ENCODE measurements around the gene HIRIP3. TPM values are rescaled to one million over a fixed set of nuclear protein-coding genes. Genes with fewer than 3 reads are reported as not detected.
"Not testable (repeated sequence)": the region's sequence is repeated elsewhere in the genome, so short reads cannot be mapped to it uniquely, and the experiment has no call there.

Gene HIRIP3
- total RNA-seq, 1 donor, result 3.9 TPM

- H3K4me3 ChIP-seq (ENCODE audit: low read length), result no peak overlapping the region
- no peaks in the 10 kb centered on the region for H3K9me3 ChIP-seq (ENCODE audit: low read depth, low read length)
- peaks cover 12% of the 10 kb centered on the region for H3K27me3 ChIP-seq (ENCODE audit: insufficient read depth, low read length)
- peaks cover 13% of the 10 kb centered on the region for H3K4me1 ChIP-seq (ENCODE audit: insufficient read depth, low read length)
Measured at GRCh38 chr16:30025156-30025555, 29.7 kb upstream of the HIRIP3 start.

- Histone ChIP-seq H3K9me3 (ENCODE audit: low read depth, low read length) (no peaks in the 10 kb centered on the region), H3K27me3 (ENCODE audit: insufficient read depth, low read length) (peaks cover 5% of the 10 kb centered on the region), H3K4me3 (ENCODE audit: low read length) (no peak overlapping the region), H3K4me1 (ENCODE audit: insufficient read depth, low read length) (peaks cover 13% of the 10 kb centered on the region)
Measured at GRCh38 chr16:30024451-30024850, 29.0 kb upstream of the HIRIP3 start.

GRCh38 chr16:30023586-30023985 lies 28.2 kb upstream of the HIRIP3 start:
- H3K9me3 ChIP-seq (ENCODE audit: low read depth, low read length), result no peaks in the 10 kb centered on the region
- peaks cover 13% of the 10 kb centered on the region for H3K4me1 ChIP-seq (ENCODE audit: insufficient read depth, low read length)
- no peak overlapping the region for H3K4me3 ChIP-seq (ENCODE audit: low read length)
- no peaks in the 10 kb centered on the region for H3K27me3 ChIP-seq (ENCODE audit: insufficient read depth, low read length)

GRCh38 chr16:30022887-30023286 lies 27.5 kb upstream of the HIRIP3 start, which contains the start of gene C16orf92:
Gene C16orf92 (plus strand): TSS chr16:30023198. CDS start chr16:30023341, 143 bp downstream.
- Histone ChIP-seq H3K4me1 (ENCODE audit: insufficient read depth, low read length) (peaks cover 13% of the 10 kb centered on the region), H3K27me3 (ENCODE audit: insufficient read depth, low read length) (no peaks in the 10 kb centered on the region), H3K4me3 (ENCODE audit: low read length) (no peak within 1 kb of the TSS), H3K9me3 (ENCODE audit: low read depth, low read length) (no peaks in the 10 kb centered on the region)

GRCh38 chr16:30018731-30019158 lies 23.3 kb upstream of the HIRIP3 start:
- Histone ChIP-seq H3K4me1 (ENCODE audit: insufficient read depth, low read length) (peaks cover 13% of the 10 kb centered on the region), H3K4me3 (ENCODE audit: low read length) (no peak overlapping the region), H3K9me3 (ENCODE audit: low read depth, low read length) (no peaks in the 10 kb centered on the region)

GRCh38 chr16:30017937-30018336 lies 22.5 kb upstream of the HIRIP3 start:
- not testable (repeated sequence) for H3K27me3 ChIP-seq (ENCODE audit: insufficient read depth, low read length); H3K9me3 ChIP-seq (ENCODE audit: low read depth, low read length); H3K4me3 ChIP-seq (ENCODE audit: low read length)
- H3K4me1 ChIP-seq (ENCODE audit: insufficient read depth, low read length), result peaks cover 13% of the 10 kb centered on the region

More at GRCh38 chr16:30018731-30019158, 23.3 kb upstream of the HIRIP3 start:
- no peaks in the 10 kb centered on the region for H3K27me3 ChIP-seq (ENCODE audit: insufficient read depth, low read length)

GRCh38 chr16:30017277-30017656 lies 21.9 kb upstream of the HIRIP3 start:
- H3K27me3 ChIP-seq (ENCODE audit: insufficient read depth, low read length), result peaks cover 2% of the 10 kb centered on the region
- H3K9me3 ChIP-seq (ENCODE audit: low read depth, low read length), result no peaks in the 10 kb centered on the region
- no peak overlapping the region for H3K4me3 ChIP-seq (ENCODE audit: low read length)
- peaks cover 13% of the 10 kb centered on the region for H3K4me1 ChIP-seq (ENCODE audit: insufficient read depth, low read length)

GRCh38 chr16:30016555-30017276 lies 21.3 kb upstream of the HIRIP3 start:
- Histone ChIP-seq H3K4me1 (ENCODE audit: insufficient read depth, low read length) (peaks cover 12% of the 10 kb centered on the region), H3K27me3 (ENCODE audit: insufficient read depth, low read length) (peaks cover 7% of the 10 kb centered on the region), H3K9me3 (ENCODE audit: low read depth, low read length) (no peaks in the 10 kb centered on the region), H3K4me3 (ENCODE audit: low read length) (no peak overlapping the region)

- peaks cover 11% of the 10 kb centered on the region for H3K27me3 ChIP-seq (ENCODE audit: insufficient read depth, low read length)
- not testable (repeated sequence) for H3K9me3 ChIP-seq (ENCODE audit: low read depth, low read length); H3K4me1 ChIP-seq (ENCODE audit: insufficient read depth, low read length); H3K4me3 ChIP-seq (ENCODE audit: low read length)
Measured at GRCh38 chr16:30015450-30015849, 20.0 kb upstream of the HIRIP3 start.

GRCh38 chr16:30012598-30012997 lies 17.2 kb upstream of the HIRIP3 start:
- peaks cover 17% of the 10 kb centered on the region for H3K27me3 ChIP-seq (ENCODE audit: insufficient read depth, low read length)
- H3K9me3 ChIP-seq (ENCODE audit: low read depth, low read length); H3K4me3 ChIP-seq (ENCODE audit: low read length); H3K4me1 ChIP-seq (ENCODE audit: insufficient read depth, low read length): not testable (repeated sequence)

GRCh38 chr16:30011714-30012504 lies 16.5 kb upstream of the HIRIP3 start:
- Histone ChIP-seq H3K9me3 (ENCODE audit: low read depth, low read length) (no peaks in the 10 kb centered on the region), H3K4me3 (ENCODE audit: low read length) (no peak overlapping the region), H3K4me1 (ENCODE audit: insufficient read depth, low read length) (peaks cover 8% of the 10 kb centered on the region), H3K27me3 (ENCODE audit: insufficient read depth, low read length) (peaks cover 17% of the 10 kb centered on the region)

- no peaks in the 10 kb centered on the region for H3K9me3 ChIP-seq (ENCODE audit: low read depth, low read length)
- H3K4me1 ChIP-seq (ENCODE audit: insufficient read depth, low read length), result peaks cover 8% of the 10 kb centered on the region
- peaks cover 17% of the 10 kb centered on the region for H3K27me3 ChIP-seq (ENCODE audit: insufficient read depth, low read length)
- H3K4me3 ChIP-seq (ENCODE audit: low read length), result no peak within 1 kb of the TSS
Measured at GRCh38 chr16:30010844-30011713, 15.7 kb upstream of the HIRIP3 start, which contains the start of gene DOC2A. Gene DOC2A (minus strand): TSS chr16:30011027. CDS start chr16:30010222, 805 bp downstream.

GRCh38 chr16:30009990-30010843 lies 14.8 kb upstream of the HIRIP3 start:
- Histone ChIP-seq H3K9me3 (ENCODE audit: low read depth, low read length) (no peaks in the 10 kb centered on the region), H3K4me1 (ENCODE audit: insufficient read depth, low read length) (peaks cover 8% of the 10 kb centered on the region), H3K27me3 (ENCODE audit: insufficient read depth, low read length) (peaks cover 17% of the 10 kb centered on the region), H3K4me3 (ENCODE audit: low read length) (no peak overlapping the region)

All from mononuclear cell (primary cell).